Activated effector memory CD4-positive, alpha-beta T cell treated with anti-CD3 and anti-CD28 coated beads, Interleukin-2, amount 50 U/mL, for 16 hours (primary cell): ENCODE results near the gene TTLL5.

Experiments used
- DNase-seq: peaks from one replicate; pipeline ENCODE4 v3.0.0-alpha.2; 2020

Gene TTLL5

GRCh38 chr14:75977582-75977943 lies 316.5 kb downstream of the TTLL5 start:
- DNase-seq = no peak

- no peak for DNase-seq
These were observed 317.2 kb downstream of the TTLL5 start for GRCh38 chr14:75978249-75978731.

GRCh38 chr14:75979071-75979571 lies 318.1 kb downstream of the TTLL5 start:
- DNase-seq = no peak

- no peak for DNase-seq
These were observed 318.9 kb downstream of the TTLL5 start for GRCh38 chr14:75979648-75980565.

- no peak for DNase-seq
These were observed 319.8 kb downstream of the TTLL5 start for GRCh38 chr14:75980856-75981255.

GRCh38 chr14:75981426-75982265 lies 320.6 kb downstream of the TTLL5 start, which contains the start of gene TGFB3:
Gene TGFB3, minus strand, starts transcription at chr14:75981995. Its CDS starts 1,102 bp downstream, at chr14:75980893.
- DNase-seq = peak; percentile 83

- DNase-seq = peak; percentile 92
These were observed 321.4 kb downstream of the TTLL5 start for GRCh38 chr14:75982266-75983018.

GRCh38 chr14:75983019-75983358 lies 321.9 kb downstream of the TTLL5 start:
- no peak for DNase-seq

GRCh38 chr14:75984674-75985073 lies 323.6 kb downstream of the TTLL5 start:
- DNase-seq = no peak

GRCh38 chr14:75985618-75986438 lies 324.8 kb downstream of the TTLL5 start, which contains the start of gene IFT43:
Gene IFT43, plus strand, starts transcription at chr14:75985763. Its CDS starts 24 bp downstream, at chr14:75985787.
- DNase-seq = peak; percentile 96

GRCh38 chr14:75986439-75986765 lies 325.4 kb downstream of the TTLL5 start:
- DNase-seq = no peak

- no peak for DNase-seq
These were observed 326.3 kb downstream of the TTLL5 start for GRCh38 chr14:75987201-75987970.

GRCh38 chr14:75989134-75989533 lies 328.1 kb downstream of the TTLL5 start:
- no peak for DNase-seq

GRCh38 chr14:75990297-75990696 lies 329.3 kb downstream of the TTLL5 start:
- DNase-seq = no peak

- no peak for DNase-seq
These were observed 330.7 kb downstream of the TTLL5 start for GRCh38 chr14:75991753-75992152.

- no peak for DNase-seq
These were observed 332.6 kb downstream of the TTLL5 start for GRCh38 chr14:75993567-75994041.

- DNase-seq = no peak
These were observed 334.5 kb downstream of the TTLL5 start for GRCh38 chr14:75995372-75996041.

GRCh38 chr14:75996488-75996887 lies 335.4 kb downstream of the TTLL5 start:
- DNase-seq = no peak

- no peak for DNase-seq
These were observed 338.6 kb downstream of the TTLL5 start for GRCh38 chr14:75999511-76000190.

- DNase-seq = no peak
These were observed 341.3 kb downstream of the TTLL5 start for GRCh38 chr14:76002383-76002782.
